ENCODE measurements around the gene DCLK2. TPM values are rescaled to one million over a fixed set of nuclear protein-coding genes. Genes with fewer than 3 reads are reported as not detected.

Gene DCLK2
- total RNA-seq, 3 donors from 2014 or later (not counting 1 experiment from before 2014, with no cell fraction given), result 0.31 TPM; not detected in 2

- Histone ChIP-seq H3K4me1 (ENCODE audit: control insufficient read depth, insufficient read depth, low read length) (no peaks in the 10 kb centered on the region), H3K27me3 (ENCODE audit: control insufficient read depth, insufficient read depth, low read length) (no peaks in the 10 kb centered on the region), H3K27ac (ENCODE audit: low read length) (no peak overlapping the region), H3K4me3 (ENCODE audit: low read length) (no peak overlapping the region), H3K9me3 (ENCODE audit: control insufficient read depth, insufficient read depth, low read length) (no peaks in the 10 kb centered on the region), H3K36me3 (ENCODE audit: control insufficient read depth, insufficient read depth, low read length) (no peaks in the 10 kb centered on the region)
- no peak overlapping the region for H3K27ac Mint-ChIP-seq
- no peak overlapping the region for H3K4me3 Mint-ChIP-seq
- H3K27me3 Mint-ChIP-seq (ENCODE audit: low read depth in 2 of 2), result peaks cover 0 to 13% of the 10 kb centered on the region in 2 donors
- H3K4me1 Mint-ChIP-seq, result no peaks in the 10 kb centered on the region
- H3K36me3 Mint-ChIP-seq, result no peaks in the 10 kb centered on the region
- TF ChIP-seq CTCF (IDR thresholded peaks at IDR 0.05), result no peak
- intact Hi-C loops (cut with micrococcal nuclease), result no loop called here
- WGBS (ENCODE audit: insufficient coverage), result 93% methylated on average over 1 of the region's 1 CpG
- H3K9me3 Mint-ChIP-seq, result no peaks in the 10 kb centered on the region
- DNase-seq (no peak), ATAC-seq (no peak)
These were observed 95.2 kb downstream of the DCLK2 start for GRCh38 chr4:150173432-150173861.

- intact Hi-C loops (cut with micrococcal nuclease), result no loop called here
- no peaks in the 10 kb centered on the region for H3K36me3 Mint-ChIP-seq
- TF ChIP-seq CTCF (IDR thresholded peaks at IDR 0.05), result no peak
- H3K4me1 ChIP-seq (ENCODE audit: control insufficient read depth, insufficient read depth, low read length), result no peaks in the 10 kb centered on the region
- WGBS (ENCODE audit: insufficient coverage), result 45% methylated on average over 5 of the region's 5 CpGs
- H3K27me3 Mint-ChIP-seq (ENCODE audit: low read depth in 2 of 2), result peaks cover 0 to 13% of the 10 kb centered on the region in 2 donors
- no peak for ATAC-seq
- no peaks in the 10 kb centered on the region for H3K9me3 Mint-ChIP-seq
- no peak for DNase-seq
- no peak overlapping the region for H3K27ac Mint-ChIP-seq
- H3K9me3 ChIP-seq (ENCODE audit: control insufficient read depth, insufficient read depth, low read length), result no peaks in the 10 kb centered on the region
- no peaks in the 10 kb centered on the region for H3K36me3 ChIP-seq (ENCODE audit: control insufficient read depth, insufficient read depth, low read length)
- H3K27me3 ChIP-seq (ENCODE audit: control insufficient read depth, insufficient read depth, low read length), result no peaks in the 10 kb centered on the region
- H3K27ac ChIP-seq (ENCODE audit: low read length), result no peak overlapping the region
- H3K4me1 Mint-ChIP-seq, result no peaks in the 10 kb centered on the region
- no peak overlapping the region for H3K4me3 ChIP-seq (ENCODE audit: low read length)
- no peak overlapping the region for H3K4me3 Mint-ChIP-seq
These were observed 95.7 kb downstream of the DCLK2 start for GRCh38 chr4:150173982-150174398.

- H3K4me1 ChIP-seq (ENCODE audit: control insufficient read depth, insufficient read depth, low read length), result no peaks in the 10 kb centered on the region
- peaks cover 0 to 13% of the 10 kb centered on the region in 2 donors for H3K27me3 Mint-ChIP-seq (ENCODE audit: low read depth in 2 of 2)
These were observed 98.3 kb downstream of the DCLK2 start for GRCh38 chr4:150176547-150176946.

More at GRCh38 chr4:150176547-150176946, 98.3 kb downstream of the DCLK2 start:
- TF ChIP-seq CTCF (IDR thresholded peaks at IDR 0.05), result no peak
- no peak for DNase-seq
- intact Hi-C loops (cut with micrococcal nuclease), result no loop called here
- no peaks in the 10 kb centered on the region for H3K9me3 ChIP-seq (ENCODE audit: control insufficient read depth, insufficient read depth, low read length)
- no peak overlapping the region for H3K4me3 Mint-ChIP-seq
- 100% methylated on average over 1 of the region's 1 CpG for WGBS (ENCODE audit: insufficient coverage)
- H3K9me3 Mint-ChIP-seq, result no peaks in the 10 kb centered on the region
- no peaks in the 10 kb centered on the region for H3K36me3 ChIP-seq (ENCODE audit: control insufficient read depth, insufficient read depth, low read length)
- H3K27ac ChIP-seq (ENCODE audit: low read length), result no peak overlapping the region
- no peak overlapping the region for H3K4me3 ChIP-seq (ENCODE audit: low read length)
- H3K4me1 Mint-ChIP-seq, result no peaks in the 10 kb centered on the region
- no peaks in the 10 kb centered on the region for H3K36me3 Mint-ChIP-seq
- no peak for ATAC-seq
- no peak overlapping the region for H3K27ac Mint-ChIP-seq
- no peaks in the 10 kb centered on the region for H3K27me3 ChIP-seq (ENCODE audit: control insufficient read depth, insufficient read depth, low read length)
